ENCODE measurements around the gene NEK8.

NEK8 gene

DNA sequence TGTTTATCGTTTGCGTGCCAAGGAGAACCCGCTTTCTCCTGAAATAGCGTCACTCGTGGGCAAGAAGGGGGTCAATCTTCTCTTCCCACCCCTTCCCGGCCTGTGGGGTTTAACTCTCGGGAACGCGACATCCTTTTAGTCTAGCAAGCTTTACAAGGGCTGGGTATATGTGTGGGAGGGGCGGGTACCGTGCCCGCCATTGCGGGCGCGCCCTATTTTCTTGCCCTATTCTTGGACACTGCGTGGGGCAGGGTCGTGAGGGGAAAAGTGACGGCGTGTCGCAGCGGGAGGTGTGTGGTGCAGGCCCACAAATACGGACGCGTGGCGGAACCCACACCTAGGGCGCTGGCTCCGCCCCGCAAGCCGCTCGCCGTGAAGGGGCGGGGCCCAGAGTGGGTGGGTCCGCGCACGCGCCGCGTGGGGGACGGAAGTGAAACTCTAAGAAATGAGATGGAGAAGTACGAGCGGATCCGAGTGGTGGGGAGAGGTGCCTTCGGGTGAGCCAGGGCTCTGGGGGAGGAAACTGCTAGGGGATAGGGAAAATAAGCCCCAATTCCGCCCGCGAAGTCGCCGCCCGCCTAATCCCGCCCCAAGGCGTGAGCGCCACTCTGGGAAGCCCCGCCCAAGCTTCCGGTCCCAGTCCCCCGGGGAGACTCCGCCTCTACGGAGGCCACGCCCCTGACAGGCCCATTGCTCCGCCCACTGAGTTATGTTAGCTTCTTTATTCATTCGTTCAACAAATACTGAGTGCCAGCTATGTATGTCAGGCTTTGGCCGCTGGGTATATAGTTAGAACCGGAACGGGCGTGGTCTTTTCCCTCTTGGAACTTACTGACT lies at the start of gene NEK8:
NEK8 (plus strand) TSS at position 425 of the 837 bp plus-strand sequence; CDS start at position 451, 26 bp downstream.
- DNase-seq = peak; percentile 98

- no peak for DNase-seq
Measured at GRCh38 chr17:28682655-28683054, 45.9 kb upstream of the NEK8 start.

GRCh38 chr17:28684963-28685362 lies 43.6 kb upstream of the NEK8 start:
- no peak for DNase-seq

DNA sequence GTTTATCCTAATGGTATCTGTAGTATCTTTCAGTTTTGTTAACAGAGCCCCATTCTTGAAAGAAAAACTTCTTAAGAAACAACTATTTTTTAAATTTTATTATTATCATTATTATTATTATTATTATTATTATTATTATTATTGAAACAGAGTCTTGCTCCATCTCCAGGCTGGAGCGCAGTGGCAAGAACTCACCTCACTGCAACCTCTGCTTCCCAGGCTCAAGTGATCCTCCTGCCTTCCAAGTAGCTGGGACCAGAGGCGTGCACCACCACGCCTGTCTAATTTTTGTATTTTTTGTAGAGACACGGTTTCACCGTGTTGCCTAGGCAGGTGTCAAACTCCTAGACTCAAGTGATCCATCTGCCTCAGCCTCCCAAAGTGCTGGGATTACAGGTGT lies 43.2 kb upstream of the NEK8 start:
- DNase-seq = no peak

DNA sequence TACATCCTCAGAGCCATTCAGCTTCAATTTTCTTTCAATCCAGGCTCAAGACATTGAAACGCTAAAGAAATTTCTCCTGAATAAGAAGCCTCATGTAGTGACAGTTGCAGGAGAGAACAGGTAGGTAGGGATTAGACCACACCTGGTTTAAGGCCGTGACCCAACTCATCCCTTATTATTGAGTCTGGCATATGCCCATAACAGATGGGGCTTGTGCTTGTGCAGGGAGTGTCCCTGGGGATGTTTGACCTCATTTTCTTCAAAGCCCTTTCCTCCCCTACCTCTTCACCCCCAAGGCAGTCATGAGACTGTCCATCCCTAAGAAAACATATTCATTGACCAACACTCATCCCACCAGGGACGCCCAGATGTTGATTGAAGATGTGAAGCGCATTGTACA lies 42.3 kb upstream of the NEK8 start:
- DNase-seq = no peak

GRCh38 chr17:28688481-28688880 lies 40.1 kb upstream of the NEK8 start:
- DNase-seq = no peak

DNA sequence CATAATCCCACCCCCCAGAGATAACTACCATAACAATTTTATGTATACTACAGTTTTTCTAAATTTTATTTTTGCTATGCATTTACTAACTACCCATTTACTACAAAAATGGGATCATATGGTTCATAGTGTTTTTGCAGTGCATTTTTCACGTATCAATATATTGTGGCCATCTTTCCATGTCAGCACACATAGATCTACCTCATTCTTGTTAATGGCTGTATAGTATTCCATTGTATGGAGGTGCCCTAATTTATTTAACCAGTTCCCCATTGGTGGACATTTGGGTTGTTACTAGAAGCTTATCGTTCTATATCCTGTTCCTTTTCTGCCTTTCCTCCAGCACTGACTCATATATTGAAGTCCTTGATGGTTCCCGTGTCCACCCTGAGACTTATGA lies 39.6 kb upstream of the NEK8 start:
- DNase-seq = no peak

DNA sequence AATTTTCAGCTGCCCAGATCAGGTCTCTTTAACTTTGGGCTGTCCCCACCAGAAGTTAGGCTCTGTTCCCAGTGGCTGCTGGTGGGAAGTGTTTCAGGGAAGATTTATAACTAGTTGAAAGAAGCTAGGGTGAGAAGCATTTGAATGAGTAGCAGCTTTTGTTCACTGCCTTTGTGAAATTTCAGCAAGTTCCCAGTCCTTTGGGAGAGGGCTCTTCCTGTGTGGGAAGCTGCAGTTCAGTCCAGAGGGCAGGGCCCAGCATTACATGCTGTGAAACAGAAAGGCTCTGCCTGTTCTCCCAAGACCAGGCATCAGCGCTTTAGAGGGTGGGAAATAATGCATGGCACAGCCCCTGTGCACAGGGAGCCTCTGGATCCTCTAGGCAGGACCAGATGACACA lies 34.7 kb upstream of the NEK8 start:
- DNase-seq = no peak

- peak; percentile 41 for DNase-seq
Measured at GRCh38 chr17:28698253-28698941, 30.2 kb upstream of the NEK8 start.

GRCh38 chr17:28700278-28700677 lies 28.3 kb upstream of the NEK8 start:
- no peak for DNase-seq

- no peak for DNase-seq
Measured at GRCh38 chr17:28700830-28701492, 27.6 kb upstream of the NEK8 start.

DNA sequence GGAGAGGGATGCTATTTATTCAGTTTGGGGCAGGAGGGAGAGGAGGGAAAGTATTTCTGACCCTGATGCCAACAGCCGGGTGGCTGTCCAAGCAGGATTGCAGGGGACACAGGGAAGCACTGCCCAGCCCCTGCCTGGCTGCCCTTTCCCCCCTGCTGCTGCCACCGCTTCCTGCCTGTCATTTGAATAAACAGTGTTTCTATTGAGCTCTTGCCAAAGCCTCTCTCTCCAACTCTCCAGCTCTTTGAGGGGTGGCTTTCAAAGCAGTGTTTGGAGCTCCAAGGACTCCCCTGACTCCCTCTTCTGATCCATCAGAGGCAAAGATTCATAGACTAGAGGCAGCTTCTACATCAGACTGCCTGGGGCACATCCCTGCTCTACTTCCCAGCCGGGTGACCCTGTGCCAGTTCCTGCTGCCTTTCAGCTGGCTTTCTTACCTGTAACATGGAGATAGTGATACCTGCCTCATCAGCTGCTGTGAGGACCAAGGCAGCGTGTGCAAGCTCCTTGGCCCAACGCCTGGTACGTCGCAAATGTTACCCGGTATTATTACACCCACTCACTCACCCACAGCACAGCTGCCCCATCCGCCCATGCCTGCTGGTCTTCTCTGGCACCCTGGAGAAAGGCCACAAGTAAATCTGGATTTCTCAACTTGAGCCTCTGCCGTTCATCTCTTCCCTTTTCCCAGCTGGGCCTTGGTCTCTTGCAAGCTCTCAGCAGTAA lies 26.4 kb upstream of the NEK8 start:
- DNase-seq = no peak

DNA sequence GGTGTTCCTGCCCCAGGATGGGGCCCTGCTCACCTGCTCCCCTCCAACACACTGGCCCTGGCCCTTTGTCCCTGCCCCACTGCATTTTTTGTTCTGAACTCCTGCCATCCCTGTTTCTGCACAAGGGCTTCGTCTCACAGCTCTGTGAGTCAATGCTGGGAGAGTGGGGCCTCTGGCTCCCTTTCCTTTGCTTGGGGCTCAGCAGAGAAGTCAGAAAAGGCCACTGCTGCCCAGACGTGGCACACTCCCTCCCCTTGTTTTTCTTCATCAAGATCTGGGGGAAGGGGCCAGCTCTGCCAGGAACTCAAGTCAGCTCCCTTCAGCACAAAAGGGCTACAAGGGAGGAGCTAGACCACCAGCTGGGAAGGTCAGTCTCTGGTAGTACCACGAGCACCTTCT lies 25.8 kb upstream of the NEK8 start:
- DNase-seq = no peak

GRCh38 chr17:28703552-28704218 lies 24.9 kb upstream of the NEK8 start:
- no peak for DNase-seq

DNA sequence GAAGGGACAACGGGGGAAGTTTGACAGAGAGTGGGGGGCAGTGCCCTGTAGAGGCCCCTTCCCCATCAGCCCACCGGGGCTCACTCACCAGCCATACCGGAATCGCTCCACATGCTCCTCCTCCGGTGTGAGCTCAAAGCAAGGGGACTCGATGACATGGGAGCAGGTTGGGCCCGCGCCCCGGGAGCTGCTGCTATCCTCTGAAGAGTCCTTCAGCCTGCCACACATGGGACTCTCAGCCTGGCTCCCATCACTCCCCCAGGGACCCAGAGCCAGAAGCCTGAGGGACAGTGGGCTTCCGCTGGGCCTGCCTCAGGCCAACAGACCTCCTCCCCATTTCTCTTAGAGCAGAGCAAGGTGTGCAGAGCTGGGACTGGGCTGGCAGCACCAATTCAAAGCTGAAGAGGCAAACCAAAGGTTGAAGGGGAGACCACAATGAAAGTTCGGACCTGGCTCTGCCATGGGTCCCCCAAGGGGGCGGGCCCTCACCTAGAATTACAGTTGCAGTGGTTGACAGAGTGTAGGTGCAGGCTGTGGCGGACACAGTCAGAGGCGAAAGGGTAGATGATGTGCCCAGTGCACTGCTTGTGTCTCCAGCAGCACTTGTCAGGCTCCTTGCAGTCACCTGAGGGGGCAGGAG lies 24.2 kb upstream of the NEK8 start:
- DNase-seq = no peak

DNA sequence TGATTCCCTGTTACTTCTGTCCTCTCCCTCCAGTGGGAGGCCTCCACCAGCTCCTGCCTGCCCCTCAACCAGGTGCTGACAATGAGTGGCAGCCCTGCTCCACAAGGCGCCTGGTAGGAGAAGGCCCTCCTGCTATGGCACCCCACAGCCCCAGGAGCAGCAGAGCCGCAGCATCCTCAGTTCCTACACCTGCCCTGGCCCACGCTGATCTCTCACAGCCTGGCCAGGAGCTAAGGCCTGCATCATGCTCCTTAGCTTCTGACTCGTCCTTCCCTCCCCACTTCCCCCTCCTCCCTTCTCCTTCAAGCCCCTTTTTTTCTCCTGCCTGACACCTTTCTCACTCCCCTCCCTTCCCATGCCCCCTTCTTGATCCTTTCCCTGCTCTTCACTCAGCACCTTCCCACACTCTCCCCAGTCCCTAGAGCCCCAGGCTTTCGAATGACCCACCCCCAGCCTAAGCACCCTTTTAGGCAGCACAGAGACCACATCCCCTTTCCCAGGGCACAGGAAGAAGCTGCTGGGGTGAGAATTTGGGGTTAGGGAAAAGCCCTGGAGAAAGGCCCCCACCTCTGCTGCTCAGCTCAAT lies 23.4 kb upstream of the NEK8 start:
- no peak for DNase-seq

DNA sequence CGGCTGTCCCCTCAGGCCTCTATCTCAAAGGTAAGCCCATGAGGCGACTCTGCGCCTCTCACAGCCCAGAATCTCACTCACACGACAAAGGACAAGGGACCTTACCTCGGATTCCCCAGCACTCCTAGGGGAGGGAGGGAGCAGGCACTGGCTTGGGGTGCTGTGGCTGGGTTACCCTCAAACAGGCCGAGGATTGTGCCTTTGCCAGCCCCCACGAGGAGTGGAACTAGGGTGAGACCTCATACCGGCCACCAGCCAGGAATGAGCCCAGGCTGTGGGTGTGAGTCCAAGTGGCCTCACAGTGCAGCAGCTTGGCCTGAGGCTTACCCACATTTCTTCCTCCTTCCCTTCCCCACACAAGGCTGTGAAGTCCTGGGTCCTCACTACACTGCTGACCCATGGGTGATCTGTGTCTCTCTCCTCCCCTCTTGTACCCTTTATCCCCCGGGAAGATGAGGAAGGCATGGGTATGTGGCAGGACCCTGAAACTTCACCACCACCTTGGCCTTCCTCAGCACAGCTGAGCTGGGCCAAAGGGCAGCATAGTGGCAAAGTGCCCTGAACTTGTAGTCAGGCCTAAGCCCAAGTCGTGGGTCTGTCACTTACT lies 22.8 kb upstream of the NEK8 start:
- DNase-seq = no peak

DNA sequence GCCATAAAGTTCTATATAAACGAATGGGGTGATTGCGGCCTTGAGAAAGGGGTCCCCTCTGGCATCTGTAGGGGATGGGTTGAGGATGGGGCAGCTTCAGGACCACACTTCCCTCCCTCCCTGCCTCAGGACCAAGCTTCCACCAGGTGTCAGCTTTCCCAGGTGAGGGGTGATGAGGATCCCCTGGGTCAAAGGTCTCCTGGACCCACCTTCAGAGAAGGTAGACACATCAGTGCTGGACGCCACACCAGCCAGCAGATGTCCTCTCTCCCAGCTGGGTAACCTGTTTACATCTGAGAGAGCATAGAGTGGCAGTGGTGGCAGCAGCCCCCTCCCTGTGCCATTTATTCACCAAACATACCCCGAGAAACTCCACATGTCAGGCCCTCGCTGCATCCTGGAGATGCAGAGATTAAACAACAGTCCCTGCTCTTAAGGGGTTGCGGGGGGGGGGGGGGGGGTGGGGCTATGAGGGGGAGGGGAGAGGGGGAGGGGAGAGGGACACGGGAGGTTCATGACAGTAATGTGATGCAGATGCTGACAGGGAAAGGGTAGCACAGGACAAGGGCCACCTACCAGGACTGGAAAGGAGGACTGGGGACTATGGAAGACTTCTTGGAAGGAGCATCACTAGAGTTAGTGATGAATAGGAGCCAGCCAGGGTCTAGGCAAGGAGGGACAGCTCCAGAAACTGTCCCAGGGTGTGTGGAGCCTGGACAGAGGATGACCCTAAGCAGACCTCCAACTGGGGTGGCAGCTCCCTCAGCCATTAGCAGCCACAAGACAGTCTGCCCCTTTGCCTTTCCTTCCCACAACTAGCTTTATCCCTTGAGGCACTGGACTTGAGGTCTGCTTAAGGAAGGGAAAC lies 21.9 kb upstream of the NEK8 start:
- no peak for DNase-seq

DNA sequence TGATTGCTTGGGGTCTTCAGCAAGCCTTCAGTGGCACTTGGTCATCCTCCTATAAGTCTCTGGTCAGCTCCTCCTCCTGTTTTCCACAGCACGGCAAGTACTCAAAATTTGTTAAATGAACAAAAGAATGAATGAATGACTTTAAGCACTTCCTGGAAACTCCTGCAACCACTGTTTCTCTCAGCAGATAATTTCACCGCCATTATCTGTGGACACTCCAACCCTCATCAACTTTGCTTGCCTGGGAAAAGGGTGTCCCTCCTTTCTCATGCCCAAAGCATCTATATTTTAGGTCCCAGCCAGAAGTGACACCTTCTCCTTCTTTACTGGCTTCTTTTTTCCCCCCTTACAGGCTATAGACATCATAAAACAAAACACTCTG lies 21.3 kb upstream of the NEK8 start:
- DNase-seq = no peak
